ENCODE data around the gene PSMB5.

DNA sequence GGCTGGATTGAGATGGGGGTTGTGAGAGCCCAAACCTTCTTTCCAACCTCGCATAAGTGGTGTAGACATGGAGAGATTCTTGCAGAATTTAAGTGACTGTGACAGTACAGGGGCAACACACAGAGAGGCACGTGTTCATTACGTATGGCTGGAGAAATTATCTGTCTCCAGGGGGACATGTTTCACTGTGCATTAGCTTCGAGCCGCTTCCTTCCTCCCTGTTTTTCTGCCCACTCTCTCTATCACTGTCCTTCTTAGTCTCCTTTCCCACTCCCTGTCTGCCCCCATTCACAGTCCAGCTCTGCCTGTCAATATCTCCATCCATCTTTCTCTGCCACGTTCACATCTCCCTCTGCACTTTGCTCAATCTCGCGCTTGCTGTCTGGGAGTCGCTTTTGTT lies 13.3 kb downstream of the PSMB5 start:
- TF ChIP-seq EP300 (IDR thresholded peaks at IDR 0.05): no peak
- TF ChIP-seq, protein P1, sequence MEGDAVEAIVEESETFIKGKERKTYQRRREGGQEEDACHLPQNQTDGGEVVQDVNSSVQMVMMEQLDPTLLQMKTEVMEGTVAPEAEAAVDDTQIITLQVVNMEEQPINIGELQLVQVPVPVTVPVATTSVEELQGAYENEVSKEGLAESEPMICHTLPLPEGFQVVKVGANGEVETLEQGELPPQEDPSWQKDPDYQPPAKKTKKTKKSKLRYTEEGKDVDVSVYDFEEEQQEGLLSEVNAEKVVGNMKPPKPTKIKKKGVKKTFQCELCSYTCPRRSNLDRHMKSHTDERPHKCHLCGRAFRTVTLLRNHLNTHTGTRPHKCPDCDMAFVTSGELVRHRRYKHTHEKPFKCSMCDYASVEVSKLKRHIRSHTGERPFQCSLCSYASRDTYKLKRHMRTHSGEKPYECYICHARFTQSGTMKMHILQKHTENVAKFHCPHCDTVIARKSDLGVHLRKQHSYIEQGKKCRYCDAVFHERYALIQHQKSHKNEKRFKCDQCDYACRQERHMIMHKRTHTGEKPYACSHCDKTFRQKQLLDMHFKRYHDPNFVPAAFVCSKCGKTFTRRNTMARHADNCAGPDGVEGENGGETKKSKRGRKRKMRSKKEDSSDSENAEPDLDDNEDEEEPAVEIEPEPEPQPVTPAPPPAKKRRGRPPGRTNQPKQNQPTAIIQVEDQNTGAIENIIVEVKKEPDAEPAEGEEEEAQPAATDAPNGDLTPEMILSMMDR (IDR thresholded peaks at IDR 0.05): no peak
